PC-3 (cell line): ENCODE results near the gene MECR.

ENCODE experiments used
- CTCF ChIP-seq: fragments of 300-600 bp; sonication (generic); conservative IDR thresholded peaks from 2 replicates; pipeline ENCODE4 v1.5.1; 2017; ENCODE audit warnings: antibody characterized with exemption, low read depth, mild to moderate bottlenecking, low read length
- EZH2 ChIP-seq: fragments of 300-600 bp; sonication (generic); IDR thresholded peaks from one replicate; pipeline ENCODE4 v1.6.1; 2017; ENCODE audit warnings: antibody characterized with exemption, mild to moderate bottlenecking, low read length; ENCODE audit not compliant: unreplicated experiment

- no peak for TF ChIP-seq CTCF
- no peak for TF ChIP-seq EZH2
These were observed 7.9 kb upstream of the MECR start for GRCh38 chr1:29238620-29239002.
